Neural cell (in vitro differentiated cells): Measurements from ENCODE around the gene CBR4.

ENCODE experiments used
- CTCF ChIP-seq: fragments of 450-650 bp; IDR thresholded peaks from 2 replicates; pipeline ENCODE4 v1.5.1; 2014; ENCODE audit warnings: antibody characterized with exemption, mild to moderate bottlenecking, moderate library complexity; ENCODE audit not compliant: poor library complexity, severe bottlenecking
- EP300 ChIP-seq: fragments of 450-650 bp; conservative IDR thresholded peaks from 2 replicates; pipeline ENCODE4 v1.6.1; 2014; ENCODE audit warnings: antibody characterized with exemption, mild to moderate bottlenecking, moderate library complexity; ENCODE audit not compliant: poor library complexity, severe bottlenecking
- EZH2 ChIP-seq: fragments of 200-600, 300-800 bp; shearing (Covaris generic), sonication (generic); IDR thresholded peaks from 2 replicates; pipeline ENCODE4 v1.6.1; 2014; ENCODE audit warnings: antibody characterized with exemption, low read length, borderline replicate concordance, mild to moderate bottlenecking; ENCODE audit not compliant: insufficient read depth, poor library complexity, severe bottlenecking
- MXI1 ChIP-seq: fragments of 450-650 bp; conservative IDR thresholded peaks from 2 replicates; pipeline ENCODE4 v1.6.1; 2014; ENCODE audit warnings: antibody characterized with exemption, mild to moderate bottlenecking; ENCODE audit not compliant: poor library complexity, severe bottlenecking
- POLR2AphosphoS5 ChIP-seq: IDR thresholded peaks from 2 replicates; pipeline ENCODE4 v1.6.1; 2012
- RAD21 ChIP-seq: fragments of 450-650 bp; conservative IDR thresholded peaks from 2 replicates; pipeline ENCODE4 v1.6.1; 2014; ENCODE audit warnings: antibody characterized with exemption, mild to moderate bottlenecking, moderate library complexity
- REST ChIP-seq: IDR thresholded peaks from 2 replicates; pipeline ENCODE4 v1.6.1; 2012; ENCODE audit warnings: borderline replicate concordance
- SMC3 ChIP-seq: fragments of 450-650 bp; conservative IDR thresholded peaks from 2 replicates; pipeline ENCODE4 v1.6.1; 2014; ENCODE audit warnings: antibody characterized with exemption, mild to moderate bottlenecking, moderate library complexity; ENCODE audit not compliant: poor library complexity
- TAF1 ChIP-seq: IDR thresholded peaks from 2 replicates; pipeline ENCODE4 v1.6.1; 2012; ENCODE audit warnings: low read depth

- TF ChIP-seq CTCF, result no peak
- no peak for TF ChIP-seq EP300
- TF ChIP-seq EZH2, result no peak
- TF ChIP-seq REST, result no peak
- no peak for TF ChIP-seq POLR2AphosphoS5
- TF ChIP-seq TAF1, result no peak
- TF ChIP-seq RAD21, result no peak
- no peak for TF ChIP-seq SMC3
- TF ChIP-seq MXI1, result no peak
Measured at GRCh38 chr4:169015186-169015623, 5.2 kb upstream of the CBR4 start.
